Body of pancreas (tissue), 4 donors: ENCODE data around the gene MEGF10. TPM values are rescaled to one million over a fixed set of nuclear protein-coding genes. Genes with fewer than 3 reads are reported as not detected.

Experiments used
- ATAC-seq: fragments of 150-250 bp; one replicate; pipeline ENCODE4 v1.9.1; 2016
- DNase-seq, 4 donors: peaks; one replicate each; pipeline ENCODE4 v3.0.0-alpha.2; 2019
- H3K27ac ChIP-seq, 4 donors: fragments of 200-600 bp; sonication (generic); 1 replicate in 3 of 4; 2 replicates in 1 of 4; pipeline versions ENCODE4 v1.5.1 to v1.6.1; 2016 to 2019; ENCODE audit warnings: mild to moderate bottlenecking in 1 of 4, mixed read lengths in 1 of 4, moderate library complexity in 1 of 4
- H3K27me3 ChIP-seq, 2 donors: fragments of 200-600 bp; sonication (generic); one replicate each; pipeline ENCODE4 v1.6.0; 2016; ENCODE audit warnings: mild to moderate bottlenecking in 1 of 2
- H3K36me3 ChIP-seq, 2 donors: fragments of 200-600 bp; sonication (generic); replicated peaks in 1 of 2; 2 replicates each; pipeline ENCODE4 v1.5.1; 2016; ENCODE audit warnings: low read depth in 2 of 2; ENCODE audit not compliant: insufficient read depth in 1 of 2
- H3K4me1 ChIP-seq: fragments of 200-600 bp; sonication (generic); one replicate; pipeline ENCODE4 v1.6.0; 2016
- H3K4me3 ChIP-seq, 2 donors: fragments of 200-600 bp; sonication (generic); 1 replicate in 1 of 2; 2 replicates in 1 of 2; pipeline ENCODE4 v1.5.1; 2016 to 2019
- H3K9me3 ChIP-seq, 3 donors: fragments of 200-600 bp; sonication (generic); 1 replicate in 2 of 3; 2 replicates in 1 of 3; pipeline ENCODE4 v1.5.1; 2016
- POLR2A ChIP-seq, 3 donors: fragments of 450-650 bp; IDR thresholded peaks; one replicate each; pipeline ENCODE4 v1.6.1; 2016; ENCODE audit warnings: antibody characterized with exemption in 3 of 3, mild to moderate bottlenecking in 2 of 3
- WGBS, 2 donors: methylation state at CpG; one replicate each; pipeline ENCODE4 v1.1.5; 2017; 5-methylcytosine and 5-hydroxymethylcytosine counted together
- intact Hi-C: fragments of 100-400 bp; cut with DNase I; formaldehyde crosslinking; loops from one replicate; pipeline ENCODE4 v1.15.1; 2023
- total RNA-seq, 2 donors: library from RNA; depleted of rRNA; stranded (reverse); fragments of >200 nt; gene quantifications; one replicate each; pipeline ENCODE4 v1.1.0, GENCODE V29; 2016
- TF ChIP-seq, protein P1 (sequence below), 7 experiments: fragments of 450-650 bp in 4 of 7; fragments of 200-600 bp in 3 of 7; sonication (generic) in 3 of 7; IDR thresholded peaks; one replicate each; pipeline ENCODE4 v1.5.1; 2016 to 2019; ENCODE audit warnings: antibody characterized with exemption in 7 of 7

The MEGF10 gene
- total RNA-seq, 2 donors from 2014 or later: under 0.01 TPM; not detected in 1

DNA sequence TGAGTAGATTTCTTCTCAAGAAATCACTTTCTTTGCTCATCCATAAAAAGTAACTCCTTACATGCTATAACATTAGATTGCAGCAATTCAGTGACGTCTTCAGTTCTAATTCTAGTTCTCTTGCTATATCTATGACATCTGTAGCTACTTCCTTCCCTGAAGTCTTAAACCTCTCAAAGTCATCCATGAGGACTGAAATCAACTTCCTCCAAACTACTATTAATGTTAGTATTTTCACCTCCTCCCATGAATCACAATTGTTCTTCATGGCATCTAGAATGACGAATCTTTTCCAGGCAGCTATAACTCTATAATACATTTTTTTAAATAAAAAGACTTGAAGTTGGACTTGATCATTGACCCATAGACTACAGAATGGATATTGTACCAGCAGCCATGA is 180.6 kb downstream of the MEGF10 start:
- ATAC-seq (no peak), DNase-seq (no peak)
- Histone ChIP-seq H3K9me3 (no peaks in the 10 kb centered on the region), H3K4me1 (no peaks in the 10 kb centered on the region), H3K4me3 (no peak overlapping the region), H3K27me3 (no peaks in the 10 kb centered on the region), H3K27ac (no peak overlapping the region), H3K36me3 (no peaks in the 10 kb centered on the region)
- intact Hi-C loops: no loop called here
- no peak for TF ChIP-seq POLR2A (IDR thresholded peaks at IDR 0.05)
- TF ChIP-seq, protein P1, sequence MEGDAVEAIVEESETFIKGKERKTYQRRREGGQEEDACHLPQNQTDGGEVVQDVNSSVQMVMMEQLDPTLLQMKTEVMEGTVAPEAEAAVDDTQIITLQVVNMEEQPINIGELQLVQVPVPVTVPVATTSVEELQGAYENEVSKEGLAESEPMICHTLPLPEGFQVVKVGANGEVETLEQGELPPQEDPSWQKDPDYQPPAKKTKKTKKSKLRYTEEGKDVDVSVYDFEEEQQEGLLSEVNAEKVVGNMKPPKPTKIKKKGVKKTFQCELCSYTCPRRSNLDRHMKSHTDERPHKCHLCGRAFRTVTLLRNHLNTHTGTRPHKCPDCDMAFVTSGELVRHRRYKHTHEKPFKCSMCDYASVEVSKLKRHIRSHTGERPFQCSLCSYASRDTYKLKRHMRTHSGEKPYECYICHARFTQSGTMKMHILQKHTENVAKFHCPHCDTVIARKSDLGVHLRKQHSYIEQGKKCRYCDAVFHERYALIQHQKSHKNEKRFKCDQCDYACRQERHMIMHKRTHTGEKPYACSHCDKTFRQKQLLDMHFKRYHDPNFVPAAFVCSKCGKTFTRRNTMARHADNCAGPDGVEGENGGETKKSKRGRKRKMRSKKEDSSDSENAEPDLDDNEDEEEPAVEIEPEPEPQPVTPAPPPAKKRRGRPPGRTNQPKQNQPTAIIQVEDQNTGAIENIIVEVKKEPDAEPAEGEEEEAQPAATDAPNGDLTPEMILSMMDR (IDR thresholded peaks at IDR 0.05): no peak
- 69 to 76% methylated on average over 2 of the region's 2 CpGs for WGBS, 2 donors

DNA sequence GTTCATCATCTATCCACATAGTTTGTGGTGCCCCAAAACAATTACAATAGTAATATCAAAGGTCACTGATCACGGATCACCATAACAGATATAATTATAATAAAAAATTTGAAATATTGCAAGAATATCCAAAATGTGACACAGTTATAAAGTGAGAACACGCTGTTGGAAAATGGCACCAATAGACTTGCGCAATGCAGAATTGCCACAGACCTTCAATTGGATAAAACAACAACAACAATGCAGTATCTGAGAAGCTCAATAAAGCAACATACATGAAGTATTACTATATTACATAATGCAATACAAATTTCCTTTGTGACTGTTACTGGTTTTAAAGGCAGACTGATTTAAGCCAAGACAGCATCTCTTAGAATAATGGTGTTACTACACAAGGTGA is 182.1 kb downstream of the MEGF10 start:
- H3K9me3 ChIP-seq: no peaks in the 10 kb centered on the region
- no peaks in the 10 kb centered on the region for H3K36me3 ChIP-seq
- ATAC-seq (no peak), DNase-seq (no peak)
- no peaks in the 10 kb centered on the region for H3K4me1 ChIP-seq
- intact Hi-C loops: no loop called here
- H3K4me3 ChIP-seq: no peak overlapping the region
- no peak for TF ChIP-seq POLR2A (IDR thresholded peaks at IDR 0.05)
- TF ChIP-seq, protein P1 (IDR thresholded peaks at IDR 0.05): no peak
- no peak overlapping the region for H3K27ac ChIP-seq
- WGBS, 2 donors: 89 to 93% methylated on average over 3 of the region's 3 CpGs
- no peaks in the 10 kb centered on the region for H3K27me3 ChIP-seq

- WGBS, 2 donors: 78 to 85% methylated on average over 4 of the region's 4 CpGs
- Histone ChIP-seq H3K36me3 (no peaks in the 10 kb centered on the region), H3K27me3 (no peaks in the 10 kb centered on the region), H3K4me1 (no peaks in the 10 kb centered on the region), H3K9me3 (no peaks in the 10 kb centered on the region), H3K27ac (no peak overlapping the region), H3K4me3 (no peak overlapping the region)
- TF ChIP-seq POLR2A (IDR thresholded peaks at IDR 0.05): no peak
- TF ChIP-seq, protein P1 (IDR thresholded peaks at IDR 0.05): no peak
- intact Hi-C loops: no loop called here
- DNase-seq (no peak), ATAC-seq (no peak)
These were observed 195.9 kb downstream of the MEGF10 start for GRCh38 chr5:127486471-127486870.

DNA sequence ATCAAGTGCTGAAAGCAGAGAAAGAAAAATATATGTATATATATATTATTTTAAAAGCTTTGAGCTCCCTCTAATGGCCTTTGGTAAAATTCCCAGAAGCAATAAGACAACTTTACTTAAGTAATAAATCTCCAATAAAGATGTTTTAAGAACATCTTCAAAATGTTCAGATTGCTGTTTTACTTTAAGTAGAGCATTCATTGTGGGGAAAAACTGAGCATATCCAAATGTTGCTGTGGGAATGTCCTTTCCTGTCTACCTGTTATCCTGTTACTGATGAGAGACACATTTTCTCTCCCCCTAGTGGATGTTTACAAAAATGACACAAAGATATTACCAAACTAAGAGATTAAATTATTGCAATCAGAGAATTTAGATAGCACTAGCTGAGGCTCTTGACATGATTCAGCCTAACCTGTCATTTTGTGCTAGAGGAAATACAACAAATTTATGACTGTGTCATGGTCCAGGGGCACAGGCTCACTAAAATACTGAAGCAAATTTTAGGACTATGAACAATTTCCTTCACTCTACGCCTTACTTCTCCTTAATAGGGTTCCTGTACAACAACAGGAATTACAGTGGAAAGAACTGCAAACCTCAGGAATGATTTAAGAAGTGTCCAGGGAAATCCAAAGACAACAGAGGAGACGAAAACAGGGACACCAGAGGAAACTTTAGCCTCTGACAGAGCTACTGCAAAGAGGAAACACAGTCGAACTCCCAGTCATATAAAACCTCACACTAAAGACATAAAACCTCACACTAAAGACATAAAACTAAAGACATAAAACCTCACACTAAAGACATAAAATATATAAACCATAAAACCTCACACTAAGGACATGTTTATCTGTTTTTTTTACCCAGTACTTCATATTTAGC is 202.5 kb downstream of the MEGF10 start:
- intact Hi-C loops: loop anchor here (10.0 kb wide), 1 partner anchor 198 kb away; the partner anchor contains the start of gene MEGF10
- 56 to 65% methylated on average over 3 of the region's 3 CpGs for WGBS, 2 donors
- Histone ChIP-seq H3K4me3 (no peak overlapping the region), H3K27me3 (no peaks in the 10 kb centered on the region), H3K4me1 (no peaks in the 10 kb centered on the region), H3K9me3 (no peaks in the 10 kb centered on the region), H3K36me3 (no peaks in the 10 kb centered on the region), H3K27ac (no peak overlapping the region)
- ATAC-seq (peak; percentile 64), DNase-seq (no peak)
- TF ChIP-seq, protein P1 (IDR thresholded peaks at IDR 0.05): peak; percentile 45 to 90 (median 68)
- TF ChIP-seq POLR2A (IDR thresholded peaks at IDR 0.05): no peak
